HG02938 (cell line): ENCODE data around the gene LNPEP.

ENCODE experiments used
- ATAC-seq: cut with Tn5 transposase; IDR thresholded peaks from one replicate; pipeline ENCODE4 v1.9.1; 2021; ENCODE audit warnings: mild to moderate bottlenecking, moderate library complexity; ENCODE audit not compliant: unreplicated experiment

LNPEP gene

DNA sequence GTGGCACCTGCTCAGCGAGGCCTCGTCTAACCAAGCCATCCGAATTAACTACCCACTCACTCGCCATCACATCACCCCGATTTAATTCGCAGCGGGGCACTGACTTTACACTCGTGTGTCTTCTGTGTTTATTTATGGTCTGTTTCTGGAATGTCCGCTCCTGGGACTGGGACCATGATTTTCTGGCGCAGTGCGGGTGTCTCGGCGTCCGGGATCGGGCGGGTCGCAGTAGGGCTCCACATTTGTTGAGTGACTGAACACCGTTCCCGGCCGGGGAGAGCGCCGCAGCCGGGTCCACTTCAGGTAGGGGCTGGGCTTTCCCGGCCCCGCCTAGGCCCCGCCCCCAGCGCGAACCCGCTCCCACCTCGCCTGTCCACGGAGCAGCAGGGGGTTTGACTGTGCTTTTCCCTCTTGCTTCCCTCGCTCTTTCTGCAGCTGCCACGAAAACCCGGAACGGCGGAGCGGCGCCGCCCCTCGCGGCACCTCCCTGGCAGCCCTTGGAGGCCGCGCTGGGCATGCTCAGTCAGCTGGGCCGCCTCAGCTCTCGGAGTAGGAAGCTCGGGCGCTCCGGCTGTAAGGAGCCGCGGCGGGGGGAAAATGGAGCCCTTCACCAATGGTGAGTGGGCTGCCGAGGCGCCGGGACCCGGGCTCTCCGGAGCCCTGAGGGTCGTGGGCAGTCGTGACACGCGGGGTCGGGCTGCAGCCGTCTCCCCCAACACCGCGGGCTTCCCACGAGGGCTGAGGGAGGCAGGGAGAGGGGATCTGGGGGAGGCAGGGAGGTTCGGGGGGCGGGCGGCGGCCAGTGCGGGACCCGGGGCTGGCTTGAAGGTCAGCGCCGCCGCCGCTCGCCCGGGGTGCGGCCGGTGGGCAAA lies at the start of gene LNPEP:
Gene LNPEP, plus strand, starts transcription at position 522 of the 872 bp plus-strand sequence. Its CDS starts 76 bp downstream, at position 598.
- ATAC-seq, result peak; percentile 40

DNA sequence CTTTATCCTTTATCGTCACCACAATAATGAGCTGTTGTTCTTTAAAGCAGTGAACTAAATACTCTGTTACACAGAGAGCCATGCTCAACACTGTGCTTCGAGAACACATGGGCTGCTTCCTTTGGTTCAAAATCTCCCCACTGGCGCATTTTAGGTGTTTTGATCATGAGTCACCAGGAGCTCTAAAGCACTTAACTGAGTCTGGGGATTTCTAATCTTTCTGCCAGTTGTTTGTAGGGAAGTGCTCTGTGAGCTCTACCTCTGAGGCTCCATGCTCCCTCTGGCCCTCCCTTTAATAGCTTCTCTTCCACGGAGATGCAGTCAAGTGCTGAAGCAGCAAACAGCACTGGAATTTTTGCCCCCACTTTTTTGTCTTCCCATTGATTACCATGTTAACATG lies 42.5 kb upstream of the LNPEP start:
- no peak for ATAC-seq

DNA sequence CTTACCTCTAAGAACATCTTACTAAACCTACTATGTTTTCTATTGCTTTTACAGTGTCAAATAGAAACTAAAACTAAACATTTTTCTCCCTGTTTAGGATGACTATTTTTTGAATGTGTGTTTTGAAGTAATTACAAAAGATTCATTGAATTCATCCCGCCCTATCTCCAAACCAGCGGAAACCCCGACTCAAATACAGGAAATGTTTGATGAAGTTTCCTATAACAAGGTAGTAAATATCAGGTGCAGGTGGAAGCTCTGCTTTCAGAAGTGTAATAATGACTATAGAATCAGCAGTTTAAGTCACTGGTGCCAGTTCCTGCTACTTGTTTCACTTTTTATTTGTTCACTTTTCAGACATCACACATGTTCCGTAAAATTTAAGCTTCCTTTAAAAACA lies 39.6 kb upstream of the LNPEP start:
- peak; percentile 72 for ATAC-seq

GRCh38 chr5:96896806-96897205 lies 39.1 kb upstream of the LNPEP start:
- ATAC-seq, result peak; percentile 96

DNA sequence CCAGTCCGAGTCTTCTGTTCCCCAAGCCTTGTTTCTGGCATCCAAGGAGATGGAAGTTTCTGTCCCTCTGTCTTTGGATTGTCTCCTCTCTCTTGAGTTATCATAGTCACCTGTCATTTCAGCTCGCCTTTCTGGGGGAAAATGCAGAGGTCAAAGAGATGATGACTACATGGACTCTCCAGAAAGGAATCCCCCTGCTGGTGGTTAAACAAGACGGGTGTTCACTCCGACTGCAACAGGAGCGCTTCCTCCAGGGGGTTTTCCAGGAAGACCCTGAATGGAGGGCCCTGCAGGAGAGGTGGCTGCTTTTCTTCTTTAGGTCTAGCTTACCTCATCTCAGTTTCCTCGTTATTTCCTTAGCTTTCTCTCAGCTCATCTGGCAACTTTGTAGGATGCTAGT lies 34.5 kb upstream of the LNPEP start:
- no peak for ATAC-seq

DNA sequence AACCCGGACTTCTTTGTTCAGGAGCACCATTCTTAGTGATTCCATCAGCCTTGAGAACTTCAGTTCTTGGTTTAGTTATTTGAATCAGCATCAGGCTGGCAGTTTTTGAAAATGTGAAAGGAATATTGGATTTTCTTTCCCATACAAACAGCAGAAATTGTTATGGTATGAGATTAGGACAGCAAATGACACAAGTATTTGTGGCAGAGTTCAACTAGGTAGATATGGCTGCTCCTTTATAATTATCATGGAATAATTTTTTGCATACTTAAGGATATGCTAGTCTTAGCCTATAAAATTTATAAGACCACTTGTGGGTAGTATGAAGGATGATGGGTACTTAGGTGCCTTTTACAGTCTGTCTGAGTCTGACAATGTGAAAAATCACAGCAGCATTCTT lies 34.0 kb upstream of the LNPEP start:
- ATAC-seq, result no peak

GRCh38 chr5:96902876-96903275 lies 33.0 kb upstream of the LNPEP start:
- ATAC-seq, result no peak

DNA sequence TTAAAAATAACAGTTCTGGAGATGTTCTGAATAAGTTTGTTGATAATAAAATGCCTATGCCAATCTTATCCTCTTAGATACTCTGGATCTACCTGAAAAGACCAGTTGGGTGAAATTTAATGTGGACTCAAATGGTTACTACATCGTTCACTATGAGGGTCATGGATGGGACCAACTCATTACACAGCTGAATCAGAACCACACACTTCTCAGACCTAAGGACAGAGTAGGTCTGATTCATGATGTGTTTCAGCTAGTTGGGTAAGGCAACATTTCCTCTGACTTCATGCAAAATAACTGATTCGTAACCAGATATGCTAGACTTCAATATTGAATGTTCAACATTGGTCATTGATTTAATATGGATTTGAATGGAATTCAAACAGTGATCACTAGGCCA lies 32.6 kb upstream of the LNPEP start:
- ATAC-seq, result no peak

DNA sequence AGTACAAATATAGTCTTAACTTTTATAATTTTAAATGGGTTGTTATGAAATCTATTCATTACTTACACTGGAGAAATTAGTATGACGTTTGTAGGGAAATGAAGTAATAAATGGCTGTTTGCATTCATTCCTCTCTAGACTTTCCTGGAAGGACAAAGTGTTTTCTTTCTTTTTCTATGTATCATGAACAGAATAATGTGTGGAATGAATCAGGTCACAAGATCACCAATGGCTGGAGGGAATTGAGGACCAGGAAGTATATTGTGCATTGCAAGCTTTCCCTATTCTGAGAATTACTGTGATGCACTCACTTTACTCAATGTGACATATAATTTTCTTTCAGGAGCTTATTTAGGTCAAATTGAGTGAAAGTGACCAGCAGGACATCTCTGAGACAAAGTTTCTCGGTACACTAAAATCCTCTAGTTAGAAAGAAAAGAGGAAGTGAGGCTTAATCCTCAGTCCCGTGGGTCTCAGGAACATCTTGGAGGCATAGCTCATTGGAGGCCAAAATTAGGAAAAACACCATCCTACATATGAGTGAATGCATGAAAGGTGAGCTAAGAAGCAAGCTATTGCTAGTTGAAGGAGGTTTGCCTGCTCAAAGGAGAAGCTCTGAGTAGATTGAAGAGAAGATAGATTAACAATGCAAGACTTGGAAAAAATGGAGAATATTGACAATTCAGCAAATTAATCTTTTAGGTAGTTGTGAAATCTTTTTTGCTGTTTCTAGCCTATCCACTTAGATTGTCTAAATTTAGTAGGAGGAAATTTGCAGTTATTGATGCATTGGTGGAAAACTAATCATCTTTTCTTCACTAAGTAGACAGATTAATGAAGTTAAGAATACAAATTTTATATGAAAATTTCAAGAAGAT lies 31.6 kb upstream of the LNPEP start:
- no peak for ATAC-seq

GRCh38 chr5:96905864-96906263 lies 30.0 kb upstream of the LNPEP start:
- ATAC-seq, result no peak

DNA sequence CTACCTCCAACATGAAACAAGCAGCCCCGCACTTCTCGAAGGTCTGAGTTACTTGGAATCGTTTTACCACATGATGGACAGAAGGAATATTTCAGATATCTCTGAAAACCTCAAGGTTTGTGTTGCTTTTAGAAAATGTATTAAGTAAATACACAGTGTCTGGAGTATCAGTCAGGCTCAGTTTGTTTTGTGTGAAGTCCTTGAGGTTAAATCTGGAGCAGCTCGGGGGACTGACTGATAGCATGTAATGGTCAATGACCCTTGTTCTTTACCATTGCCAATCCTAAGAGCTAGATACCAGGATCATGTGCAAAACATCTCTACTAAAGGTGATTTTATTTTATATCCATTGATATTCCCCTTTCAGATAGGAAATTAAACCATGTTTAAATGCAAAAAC lies 26.9 kb upstream of the LNPEP start:
- ATAC-seq, result no peak

GRCh38 chr5:96909435-96909834 lies 26.4 kb upstream of the LNPEP start:
- no peak for ATAC-seq

GRCh38 chr5:96911139-96911538 lies 24.7 kb upstream of the LNPEP start:
- no peak for ATAC-seq

- no peak for ATAC-seq
Measured at GRCh38 chr5:96913233-96913632, 22.6 kb upstream of the LNPEP start.

- peak; percentile 73 for ATAC-seq
Measured at GRCh38 chr5:96919754-96920197, 16.1 kb upstream of the LNPEP start.

DNA sequence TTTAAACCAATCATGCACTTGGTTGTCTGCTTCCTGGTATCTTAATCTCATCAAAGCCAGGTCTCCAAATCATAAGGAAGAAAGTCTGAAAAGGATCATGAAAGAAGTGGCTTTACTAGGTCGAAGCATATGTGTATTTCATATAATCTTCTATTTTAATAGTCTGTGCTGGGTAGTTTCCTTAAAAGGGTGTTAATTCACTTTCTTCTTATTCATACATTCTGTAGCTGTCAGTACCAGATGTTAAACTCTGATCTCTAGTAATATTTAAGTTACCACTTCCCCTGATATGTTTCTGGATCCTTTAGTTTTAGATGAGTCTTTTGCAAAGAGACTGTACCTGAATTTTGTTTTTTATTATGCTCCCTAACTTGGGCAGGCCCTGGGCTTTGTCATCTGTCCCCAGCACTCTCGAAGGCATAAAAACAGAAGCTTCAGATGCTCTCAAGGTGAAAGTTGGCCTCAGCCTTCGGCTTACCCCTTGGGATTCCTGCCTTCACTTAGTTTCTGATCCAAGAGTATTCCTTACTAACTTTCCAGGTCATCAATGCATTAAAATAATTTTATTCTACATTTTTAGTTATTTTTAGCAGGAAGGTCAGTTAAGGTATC lies 15.0 kb upstream of the LNPEP start:
- no peak for ATAC-seq

GRCh38 chr5:96922499-96923244 lies 13.2 kb upstream of the LNPEP start:
- no peak for ATAC-seq

GRCh38 chr5:96924016-96924443 lies 11.8 kb upstream of the LNPEP start:
- no peak for ATAC-seq

- ATAC-seq, result no peak
Measured at GRCh38 chr5:96926276-96926675, 9.6 kb upstream of the LNPEP start.

- ATAC-seq, result no peak
Measured at GRCh38 chr5:96927008-96927407, 8.9 kb upstream of the LNPEP start.
